Thyroid gland (tissue), 4 donors: ENCODE results near the gene ACOX3. TPM values are rescaled to one million over a fixed set of nuclear protein-coding genes. Genes with fewer than 3 reads are reported as not detected.

Source experiments
- DNase-seq, 2 donors: peaks; one replicate each; pipeline ENCODE4 v3.0.0-alpha.2; 2019
- H3K27ac ChIP-seq, 3 donors: fragments of 200-600 bp; sonication (generic); 1 replicate in 2 of 3; 2 replicates in 1 of 3; pipeline ENCODE4 v1.5.1; 2016 to 2019; ENCODE audit warnings: mild to moderate bottlenecking in 1 of 3, moderate library complexity in 1 of 3
- H3K27me3 ChIP-seq: fragments of 200-600 bp; sonication (generic); one replicate; pipeline ENCODE4 v1.5.1; 2019
- H3K36me3 ChIP-seq, 2 donors: fragments of 200-600 bp; sonication (generic); one replicate each; pipeline ENCODE4 v1.5.1; 2016 to 2019
- H3K4me1 ChIP-seq, 2 donors: fragments of 200-600 bp; sonication (generic); one replicate each; pipeline ENCODE4 v1.5.1; 2017 to 2019
- H3K4me3 ChIP-seq, 3 donors: fragments of 200-600 bp; sonication (generic); replicated peaks in 1 of 3; 1 replicate in 2 of 3; 2 replicates in 1 of 3; pipeline ENCODE4 v1.5.1; 2016; ENCODE audit warnings: mild to moderate bottlenecking in 1 of 3
- H3K9me3 ChIP-seq: fragments of 200-600 bp; sonication (generic); one replicate; pipeline ENCODE4 v1.5.1; 2017
- CTCF ChIP-seq, 6 experiments: fragments of 200-600 bp in 3 of 6; fragments of 450-650 bp in 3 of 6; sonication (generic) in 3 of 6; IDR thresholded peaks; one replicate each; pipeline ENCODE4 v1.5.1; 2016 to 2019; ENCODE audit warnings: antibody characterized with exemption in 6 of 6, mild to moderate bottlenecking in 2 of 6, inconsistent platforms in 1 of 6, moderate library complexity in 1 of 6
- POLR2A ChIP-seq, 2 donors: fragments of 450-650 bp; IDR thresholded peaks; one replicate each; pipeline ENCODE4 v1.6.1; 2017; ENCODE audit warnings: antibody characterized with exemption in 2 of 2, mild to moderate bottlenecking in 2 of 2, moderate library complexity in 1 of 2
- WGBS, 2 donors: methylation state at CpG; one replicate each; pipeline ENCODE4 v1.1.5; 2017; 5-methylcytosine and 5-hydroxymethylcytosine counted together
- intact Hi-C: fragments of 100-400 bp; cut with DNase I; formaldehyde crosslinking; loops from one replicate; pipeline ENCODE4 v1.15.1; 2023
- total RNA-seq, 4 donors: library from RNA; depleted of rRNA; stranded (reverse); fragments of >200 nt; gene quantifications; one replicate each; pipeline ENCODE4 v1.2.3, GENCODE V29; 2016

ACOX3 gene
- total RNA-seq, 4 donors from 2014 or later, result 28.2 to 61.8 (median 47.7) TPM

- no peak for DNase-seq
- no peak overlapping the region for H3K27ac ChIP-seq
- H3K4me1 ChIP-seq, result peaks cover 8 to 18% of the 10 kb centered on the region in 2 donors
- intact Hi-C loops, result no loop called here
- 93 to 94% methylated on average over 35 to 44 of the region's 49 CpGs for WGBS, 2 donors
- no peak overlapping the region for H3K4me3 ChIP-seq
- H3K36me3 ChIP-seq, result no peaks in the 10 kb centered on the region
- no peaks in the 10 kb centered on the region for H3K27me3 ChIP-seq
- TF ChIP-seq CTCF (IDR thresholded peaks at IDR 0.05) (no peak), POLR2A (IDR thresholded peaks at IDR 0.05) (no peak)
- no peaks in the 10 kb centered on the region for H3K9me3 ChIP-seq
These were observed 65.5 kb downstream of the ACOX3 start for GRCh38 chr4:8374851-8375649.

- H3K36me3 ChIP-seq, result no peaks in the 10 kb centered on the region
- H3K4me3 ChIP-seq, result no peak overlapping the region
- TF ChIP-seq POLR2A (IDR thresholded peaks at IDR 0.05) (no peak), CTCF (IDR thresholded peaks at IDR 0.05) (no peak)
- no peak for DNase-seq
- 84 to 96% methylated on average over 9 to 10 of the region's 13 CpGs for WGBS, 2 donors
- no peaks in the 10 kb centered on the region for H3K9me3 ChIP-seq
- H3K27me3 ChIP-seq, result no peaks in the 10 kb centered on the region
- intact Hi-C loops, result no loop called here
- H3K4me1 ChIP-seq, result peaks cover 16 to 27% of the 10 kb centered on the region in 2 donors
- H3K27ac ChIP-seq, result no peak overlapping the region
These were observed 66.5 kb downstream of the ACOX3 start for GRCh38 chr4:8373973-8374545.

GRCh38 chr4:8373270-8373972, 67.1 kb downstream of the ACOX3 start:
- no peaks in the 10 kb centered on the region for H3K27me3 ChIP-seq
- H3K4me3 ChIP-seq, result no peak overlapping the region
- no peak for DNase-seq
- no peak overlapping the region for H3K27ac ChIP-seq
- no peaks in the 10 kb centered on the region for H3K36me3 ChIP-seq
- WGBS, 2 donors, result 89 to 91% methylated on average over 31 to 32 of the region's 32 CpGs
- no peaks in the 10 kb centered on the region for H3K9me3 ChIP-seq
- intact Hi-C loops, result no loop called here
- H3K4me1 ChIP-seq, result peaks cover 20 to 28% of the 10 kb centered on the region in 2 donors
- TF ChIP-seq CTCF (IDR thresholded peaks at IDR 0.05), result no peak
- TF ChIP-seq POLR2A (IDR thresholded peaks at IDR 0.05), result no peak

GRCh38 chr4:8372506-8372905, 68.0 kb downstream of the ACOX3 start:
- H3K27me3 ChIP-seq, result no peaks in the 10 kb centered on the region
- no peak overlapping the region for H3K27ac ChIP-seq
- no peaks in the 10 kb centered on the region for H3K9me3 ChIP-seq
- 61 to 79% methylated on average over 10 to 13 of the region's 13 CpGs for WGBS, 2 donors
- peaks cover 26 to 34% of the 10 kb centered on the region in 2 donors for H3K4me1 ChIP-seq
- no peak overlapping the region for H3K4me3 ChIP-seq
- intact Hi-C loops, result no loop called here
- DNase-seq, result peak in 1 of 2 donors; percentile 39
- H3K36me3 ChIP-seq, result no peaks in the 10 kb centered on the region
- TF ChIP-seq CTCF (IDR thresholded peaks at IDR 0.05) (no peak), POLR2A (IDR thresholded peaks at IDR 0.05) (no peak)
